Measurements from ENCODE around the gene TRIM8. TPM values are rescaled to one million over a fixed set of nuclear protein-coding genes. Genes with fewer than 3 reads are reported as not detected.

Gene TRIM8
- total RNA-seq, 1 experiment from 2014 or later, result 36.3 TPM

GRCh38 chr10:102670065-102670670 is 25.9 kb downstream of the TRIM8 start:
- ATAC-seq, result no peak
- H3K9me3 Mint-ChIP-seq, result no peaks in the 10 kb centered on the region
- H3K4me1 Mint-ChIP-seq, result peaks cover 54% of the 10 kb centered on the region
- H3K27ac Mint-ChIP-seq, result peak overlapping the region; percentile 50; the same call in 1 of the 2 replicates
- no peaks in the 10 kb centered on the region for H3K27me3 Mint-ChIP-seq (ENCODE audit: low read depth)
- no peaks in the 10 kb centered on the region for H3K36me3 Mint-ChIP-seq
- H3K4me3 Mint-ChIP-seq, result peak overlapping the region; percentile 20
- ChIA-PET CTCF (interaction anchor here (0.8 to 6.8 kb wide), 20 partner anchors 6 to 450 kb away, joined by 3 to 77 read pairs (median 4); partner anchors contain the start of genes ARL3, SFXN2, SUFU and TRIM8), POLR2A (interaction anchor here (1.4 kb wide), 1 partner anchor 8 kb away, joined by 5 read pairs; no protein-coding TSS in a partner anchor)
- TF ChIP-seq AFF4 (CRISPR knock-in tag; IDR thresholded peaks at IDR 0.05; ENCODE audit: borderline replicate concordance) (no peak), SOX15 (CRISPR knock-in tag; IDR thresholded peaks at IDR 0.05) (no peak), ARID4B (CRISPR knock-in tag; IDR thresholded peaks at IDR 0.05; ENCODE audit: borderline replicate concordance) (no peak), GABPB1 (CRISPR knock-in tag; IDR thresholded peaks at IDR 0.05) (peak; percentile 21; the same call in 1 of the 2 replicates)
- DNase-seq (ENCODE audit: low spot score), result no peak

- CTCF ChIA-PET, result interaction anchor here (1.0 to 3.0 kb wide), 11 partner anchors 10 to 167 kb away, joined by 3 to 26 read pairs (median 8); partner anchors contain the start of genes ARL3, SFXN2, SUFU and TRIM8
Observed at GRCh38 chr10:102670871-102671434, 26.7 kb downstream of the TRIM8 start.

More at GRCh38 chr10:102670871-102671434, 26.7 kb downstream of the TRIM8 start:
- no peaks in the 10 kb centered on the region for H3K27me3 Mint-ChIP-seq (ENCODE audit: low read depth)
- H3K36me3 Mint-ChIP-seq, result no peaks in the 10 kb centered on the region
- TF ChIP-seq CREB1 (CRISPR knock-in tag; IDR thresholded peaks at IDR 0.05) (no peak), PRDM15 (CRISPR knock-in tag; IDR thresholded peaks at IDR 0.05) (0 out of 2 replicates have a peak, but pooled peaks have one; percentile 16)
- peaks cover 62% of the 10 kb centered on the region for H3K4me1 Mint-ChIP-seq
- H3K4me3 Mint-ChIP-seq, result peak overlapping the region; percentile 20
- DNase-seq (ENCODE audit: low spot score), result no peak
- peak; percentile 44 for ATAC-seq
- H3K27ac Mint-ChIP-seq, result peak overlapping the region; percentile 50
- POLR2A ChIA-PET, result no interaction called here
- H3K9me3 Mint-ChIP-seq, result no peaks in the 10 kb centered on the region

Measured in WTC11 (cell line).